Neural progenitor cell (in vitro differentiated cells): ENCODE data around the gene CCDC169.

ENCODE experiments used
- CTCF ChIP-seq: fragments of 200-600 bp; sonication (generic); IDR thresholded peaks from 2 replicates; pipeline ENCODE4 v1.5.1; 2017; ENCODE audit warnings: antibody characterized with exemption, mild to moderate bottlenecking
- EZH2 ChIP-seq: fragments of 200-600 bp; sonication (generic); IDR thresholded peaks from 2 replicates; pipeline ENCODE4 v1.6.1; 2017; ENCODE audit warnings: antibody characterized with exemption, mild to moderate bottlenecking, moderate library complexity
- EZH2phosphoT487 ChIP-seq: fragments of 200-600 bp; sonication (generic); IDR thresholded peaks from 2 replicates; pipeline ENCODE4 v1.6.1; 2017; ENCODE audit warnings: antibody characterized with exemption

DNA sequence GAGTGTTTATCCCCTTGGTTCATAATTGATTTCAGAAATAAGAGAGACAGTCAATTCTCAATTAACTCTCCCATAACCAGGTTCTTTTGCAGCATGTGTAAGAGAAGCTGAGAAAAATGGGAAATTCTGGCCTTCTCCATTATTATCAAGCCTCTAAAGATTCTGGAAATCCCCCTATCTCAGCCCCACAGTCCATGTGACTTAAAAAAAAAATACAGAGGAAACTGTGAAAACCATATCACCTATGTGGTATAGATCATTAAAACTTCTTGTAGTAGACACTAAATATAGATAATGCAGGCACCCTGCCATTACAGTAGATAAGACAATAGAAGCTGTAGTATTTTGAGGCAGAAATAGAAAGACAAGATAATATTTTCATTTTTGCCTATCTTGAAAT is 48.9 kb downstream of the CCDC169 start:
- no peak for TF ChIP-seq EZH2
- no peak for TF ChIP-seq CTCF
- no peak for TF ChIP-seq EZH2phosphoT487
